NCI-H1930 (cell line): ENCODE data around the gene LCN1.
"Not testable (repeated sequence)": the region's sequence is repeated elsewhere in the genome, so short reads cannot be mapped to it uniquely, and the experiment has no call there.

Experiments
- DNase-seq, 2 experiments: peaks; one replicate each; lab custom pipeline; 2025; lab: John Stamatoyannopoulos, UW

LCN1 gene

DNA sequence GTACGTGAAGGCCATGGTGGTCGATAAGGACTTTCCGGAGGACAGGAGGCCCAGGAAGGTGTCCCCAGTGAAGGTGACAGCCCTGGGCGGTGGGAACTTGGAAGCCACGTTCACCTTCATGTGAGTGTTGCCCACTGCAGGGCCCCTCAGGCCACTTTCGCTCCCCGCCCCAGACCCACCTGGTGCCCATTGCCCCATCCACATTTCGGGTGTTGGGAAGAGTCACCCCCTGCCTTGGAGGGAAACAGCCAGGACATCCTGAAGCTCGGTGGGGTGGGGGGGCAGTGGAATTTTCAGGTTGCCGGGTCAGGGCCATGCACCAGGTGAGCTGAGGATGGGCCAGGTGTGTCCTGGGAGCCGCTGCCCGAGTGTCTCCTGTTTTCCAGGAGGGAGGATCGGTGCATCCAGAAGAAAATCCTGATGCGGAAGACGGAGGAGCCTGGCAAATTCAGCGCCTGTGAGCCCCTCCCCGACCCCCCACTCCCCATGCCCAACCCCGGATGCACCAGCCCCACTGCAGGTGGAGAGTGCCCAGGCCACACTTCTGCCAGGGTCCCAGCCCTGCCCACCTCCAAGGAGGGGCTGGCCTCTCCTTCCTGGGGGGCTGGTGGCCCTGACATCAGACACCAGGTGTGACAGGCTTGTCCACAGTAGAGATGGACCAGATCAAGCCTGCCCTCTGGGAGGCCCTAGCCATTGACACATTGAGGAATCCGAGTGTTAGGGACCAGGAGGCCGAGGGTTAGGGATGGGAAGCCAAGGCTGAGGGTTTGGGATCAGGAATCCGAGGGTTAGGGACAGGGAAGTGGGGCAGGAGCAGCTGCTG is 25.8 kb downstream of the LCN1 start:
- DNase-seq = not testable (repeated sequence)

DNA sequence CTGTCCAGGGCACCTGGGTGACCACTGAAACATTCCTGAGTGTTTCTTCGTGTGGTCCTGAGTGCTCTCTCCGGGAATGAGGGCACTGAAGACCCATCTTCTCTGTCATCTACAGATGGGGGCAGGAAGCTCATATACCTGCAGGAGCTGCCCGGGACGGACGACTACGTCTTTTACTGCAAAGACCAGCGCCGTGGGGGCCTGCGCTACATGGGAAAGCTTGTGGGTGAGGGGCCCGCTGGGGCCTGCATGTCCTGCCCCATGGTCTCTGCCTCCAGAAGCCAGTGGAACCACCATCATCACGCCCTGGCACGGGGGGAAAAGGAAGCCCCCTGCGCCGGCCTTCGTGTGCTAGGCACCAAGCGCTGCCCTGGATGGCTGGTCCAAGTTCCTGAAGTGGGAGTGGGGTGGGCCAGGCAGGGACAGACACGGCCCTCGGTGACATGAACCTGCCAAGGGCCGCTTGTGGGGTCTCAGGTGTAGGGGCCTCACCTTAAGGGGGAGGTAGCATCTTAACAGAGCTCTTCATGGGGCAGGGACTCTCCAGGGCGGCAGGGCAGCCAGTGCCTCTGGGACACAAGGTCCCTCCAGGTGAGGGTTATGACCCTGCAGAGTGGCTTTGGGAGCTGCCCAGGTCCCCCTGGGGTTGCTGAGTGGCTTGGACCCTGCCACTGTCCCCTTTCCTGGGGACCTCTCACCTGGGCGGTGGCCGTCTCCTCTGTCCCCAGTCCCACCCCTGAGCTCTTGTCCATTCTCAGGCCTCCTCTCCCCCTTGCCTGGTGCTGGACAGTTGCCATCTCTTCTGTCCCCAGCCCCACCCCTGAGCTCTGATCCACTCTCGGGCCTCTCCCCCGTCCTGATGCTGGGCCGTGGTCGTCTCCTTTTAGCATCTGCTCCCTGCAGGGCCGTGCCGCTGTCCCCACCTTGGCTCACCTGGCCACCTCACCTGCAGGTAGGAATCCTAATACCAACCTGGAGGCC is 26.8 kb downstream of the LCN1 start:
- DNase-seq = no peak

DNA sequence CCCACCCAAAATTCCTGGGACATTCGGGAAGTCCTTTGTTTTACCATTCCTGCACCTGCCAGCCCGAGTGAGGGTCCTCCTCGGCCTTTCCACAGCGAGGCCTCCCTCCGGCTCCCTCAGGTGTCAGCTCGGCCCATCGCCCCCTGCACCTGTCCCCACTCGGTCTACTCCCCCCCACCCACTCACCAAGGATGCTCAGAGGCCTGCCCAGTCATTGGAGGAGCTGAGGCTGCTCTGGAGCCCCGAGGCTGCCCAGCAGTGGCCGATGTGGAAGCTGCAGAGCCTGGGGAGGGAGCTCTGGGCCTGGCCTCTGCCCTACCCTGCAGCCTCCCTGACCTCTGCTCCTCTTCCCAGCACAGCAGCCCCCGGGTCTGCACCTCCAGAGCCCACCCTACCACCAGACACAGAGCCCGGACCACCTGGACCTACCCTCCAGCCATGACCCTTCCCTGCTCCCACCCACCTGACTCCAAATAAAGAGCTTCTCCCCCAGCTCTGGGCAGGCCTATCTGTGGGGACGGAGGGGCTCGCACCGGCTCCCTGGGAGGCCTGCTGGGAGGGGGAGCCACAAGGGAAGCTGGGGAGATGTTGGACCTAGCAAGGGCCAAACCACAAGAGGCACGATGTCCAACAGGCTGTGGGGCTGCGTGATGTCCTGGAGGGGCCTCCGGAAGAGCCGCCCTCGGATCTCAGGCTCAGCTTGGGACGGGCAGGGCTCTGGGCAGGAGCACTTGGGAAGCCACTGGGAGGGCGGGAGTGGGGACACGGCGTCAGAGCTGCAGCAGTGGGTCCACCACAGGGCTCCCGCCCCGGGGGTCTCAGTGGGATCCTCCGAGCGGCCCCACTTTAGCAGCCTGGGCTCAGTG is 28.5 kb downstream of the LCN1 start:
- DNase-seq = not testable (repeated sequence)

- no peak for DNase-seq
These were observed 29.2 kb downstream of the LCN1 start for GRCh38 chr9:135550344-135550918.

DNA sequence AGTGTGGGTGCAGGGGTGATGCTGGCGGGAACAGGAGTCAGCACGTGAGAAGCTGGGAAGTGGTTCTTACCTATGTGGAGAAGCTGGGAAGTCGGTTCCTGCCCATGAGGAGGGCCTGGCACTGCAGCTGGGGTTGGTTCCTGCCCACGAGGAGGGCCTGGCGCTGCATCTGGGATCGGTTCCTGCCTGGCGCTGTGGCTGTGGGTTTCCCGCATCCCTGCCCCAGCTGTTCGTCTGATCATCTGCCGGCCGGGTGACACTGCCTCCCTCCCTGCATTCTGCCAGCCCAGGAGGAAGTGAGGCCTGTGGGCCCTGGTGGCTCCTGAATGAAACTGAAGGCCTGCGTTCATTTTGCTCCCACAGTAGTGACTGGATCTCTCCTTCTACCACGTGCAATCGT is 29.8 kb downstream of the LCN1 start:
- no peak for DNase-seq

DNA sequence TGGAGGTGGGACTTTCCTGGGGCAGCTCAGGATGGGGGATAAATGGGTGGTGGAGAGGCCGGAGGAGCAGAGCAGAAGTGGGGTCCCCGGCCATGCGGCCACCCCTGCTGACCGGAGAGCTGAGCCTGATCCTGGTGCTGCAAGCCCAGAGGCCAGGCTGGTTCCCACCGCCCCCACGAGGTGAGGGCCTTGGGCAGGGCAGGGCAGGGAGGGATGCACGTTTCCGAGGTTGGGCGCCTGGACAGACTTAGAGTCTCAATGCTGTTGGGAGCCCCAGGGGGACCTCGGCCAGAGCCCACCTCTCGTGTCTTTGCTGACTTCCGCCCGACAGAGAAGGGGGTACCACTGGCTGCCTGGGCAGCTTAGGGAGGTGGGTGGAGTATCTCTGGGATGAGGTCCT is 30.2 kb downstream of the LCN1 start:
- DNase-seq = no peak

- no peak for DNase-seq
These were observed 30.9 kb downstream of the LCN1 start for GRCh38 chr9:135552021-135552697.

- DNase-seq = no peak
These were observed 31.5 kb downstream of the LCN1 start for GRCh38 chr9:135552698-135553171.

DNA sequence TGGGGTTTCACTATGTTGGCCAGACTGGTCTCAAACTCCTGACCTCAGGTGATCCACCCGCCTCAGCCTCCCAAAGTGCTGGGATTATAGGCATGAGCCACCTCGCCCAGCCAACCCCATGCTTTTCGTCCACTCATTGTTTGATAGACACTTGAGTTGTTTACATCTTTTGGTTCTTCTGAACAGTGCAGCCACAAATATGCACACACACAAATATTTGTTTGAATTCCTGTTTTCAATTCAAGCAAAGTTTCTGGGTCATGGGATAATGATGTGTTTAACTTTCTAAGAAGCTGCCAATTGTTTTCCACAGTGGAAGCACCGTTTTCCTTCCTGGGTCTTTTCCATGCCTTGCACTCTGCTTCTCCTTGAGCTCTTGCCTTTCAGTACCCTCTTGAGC is 33.5 kb downstream of the LCN1 start:
- no peak for DNase-seq

- no peak for DNase-seq
These were observed 34.0 kb downstream of the LCN1 start for GRCh38 chr9:135555203-135555602.

- no peak for DNase-seq
These were observed 34.7 kb downstream of the LCN1 start for GRCh38 chr9:135555910-135556309.

DNA sequence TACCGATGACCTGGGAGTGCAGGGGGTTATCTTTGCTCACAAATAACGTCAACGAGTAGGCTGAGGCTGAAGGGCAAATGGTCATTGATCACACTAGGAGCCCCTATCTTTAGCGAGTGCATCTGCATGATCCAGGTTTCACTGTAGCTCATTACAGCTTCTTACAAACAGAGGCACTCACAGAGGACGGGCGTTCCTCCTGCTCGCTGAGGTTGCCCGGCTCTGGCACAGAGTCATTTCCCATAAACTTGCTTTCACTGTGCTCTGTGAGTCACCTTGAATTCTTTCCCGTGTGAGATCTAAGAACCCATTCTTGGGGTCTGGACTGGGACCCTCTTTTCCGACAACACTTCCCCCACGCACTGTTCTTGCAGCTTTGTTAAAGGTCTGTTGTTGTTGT is 38.4 kb downstream of the LCN1 start:
- DNase-seq = no peak

- no peak for DNase-seq
These were observed 40.4 kb downstream of the LCN1 start, which contains the start of gene PAEP for GRCh38 chr9:135561391-135562234. Gene PAEP (plus strand): TSS chr9:135561756.

GRCh38 chr9:135562235-135562745 is 41.0 kb downstream of the LCN1 start:
- no peak for DNase-seq

DNA sequence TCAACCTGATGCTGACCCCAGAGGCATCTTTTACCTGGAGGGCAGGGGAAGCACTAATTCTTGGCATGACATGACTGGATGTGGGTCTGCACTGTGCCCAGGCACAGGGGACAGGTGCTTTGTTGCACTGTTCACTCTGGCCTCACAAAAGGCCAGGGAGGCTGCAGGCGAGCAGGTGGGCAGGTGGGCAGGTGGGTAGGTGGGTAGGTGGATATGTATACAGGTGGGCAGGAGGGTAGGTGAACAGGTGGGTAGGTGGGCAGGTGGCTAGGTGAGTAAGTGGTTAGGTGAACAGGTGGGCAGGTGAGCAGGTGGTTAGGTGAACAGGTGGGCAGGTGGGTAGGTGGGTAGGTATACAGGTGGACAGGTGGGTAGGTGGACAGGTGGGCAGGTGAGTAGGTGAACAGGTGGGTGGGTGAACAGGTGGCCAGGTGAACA is 41.8 kb downstream of the LCN1 start:
- DNase-seq = no peak

GRCh38 chr9:135563858-135564257 is 42.6 kb downstream of the LCN1 start:
- no peak for DNase-seq

DNA sequence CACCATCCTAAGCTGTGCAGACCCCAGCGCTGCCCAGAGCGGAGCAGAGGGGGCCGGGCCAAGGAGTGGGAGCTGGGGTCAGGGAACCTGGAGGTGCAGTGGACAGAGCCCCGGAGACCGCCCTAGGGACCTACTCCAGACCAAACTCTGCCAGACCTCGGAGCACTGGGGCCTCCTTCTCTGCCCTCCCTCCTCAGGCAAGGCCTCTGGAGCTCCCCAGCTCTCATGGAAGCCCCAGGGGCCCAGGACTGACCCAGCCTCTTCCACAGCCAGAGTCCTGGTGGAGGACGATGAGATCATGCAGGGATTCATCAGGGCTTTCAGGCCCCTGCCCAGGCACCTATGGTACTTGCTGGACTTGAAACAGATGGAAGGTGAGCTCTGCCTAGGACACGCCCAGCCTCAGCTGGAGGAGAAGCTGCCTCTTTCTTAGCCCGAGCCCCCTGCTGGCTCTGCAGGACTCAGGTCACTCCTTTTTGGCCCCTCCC is 43.9 kb downstream of the LCN1 start:
- no peak for DNase-seq

GRCh38 chr9:135565636-135566035 is 44.4 kb downstream of the LCN1 start:
- no peak for DNase-seq

- no peak for DNase-seq
These were observed 45.3 kb downstream of the LCN1 start for GRCh38 chr9:135566552-135566951.
